ENCODE data around the gene DIAPH2. TPM values are rescaled to one million over a fixed set of nuclear protein-coding genes. Genes with fewer than 3 reads are reported as not detected.

The DIAPH2 gene
- total and polyA plus RNA-seq, 2 of the 13 experiments (the other 11 are each of a cell fraction or from before 2014, with no cell fraction given): 2.1 to 8.5 TPM

- WGBS (ENCODE audit: low lambda C conversion rate): 91% methylated on average over 1 of the region's 1 CpG
- CTCF ChIA-PET (ENCODE audit: low intra/inter-chr PET ratio, low total read pairs): no interaction called here
- Histone ChIP-seq H2AFZ (ENCODE audit: low read length) (no peak overlapping the region), H3K4me1 (ENCODE audit: insufficient read depth, low read length) (no peaks in the 10 kb centered on the region), H3K9me3 (ENCODE audit: low read length) (no peaks in the 10 kb centered on the region), H3K4me2 (ENCODE audit: low read depth, low read length) (no peak overlapping the region), H3K27ac (ENCODE audit: extremely low read length, insufficient read depth, low read length) (no peak overlapping the region), H3K79me2 (ENCODE audit: insufficient read depth, low read length) (no peaks in the 10 kb centered on the region), H3K36me3 (replicated peaks in 1 of 2; ENCODE audit: control insufficient read depth in 1 of 2, insufficient read depth in 2 of 2, low read length in 2 of 2) (no peaks in the 10 kb centered on the region), H3K4me3 (replicated peaks in 1 of 3; ENCODE audit: insufficient read depth in 1 of 3, low read depth in 2 of 3, low read length in 3 of 3) (no peak overlapping the region), H4K20me1 (ENCODE audit: insufficient read depth, low read length) (no peaks in the 10 kb centered on the region), H3K9ac (ENCODE audit: insufficient read depth, low read depth, low read length) (no peak overlapping the region), H3K27me3 (ENCODE audit: control insufficient read depth in 1 of 2, insufficient read depth in 2 of 2, low read length in 2 of 2) (no peaks in the 10 kb centered on the region)
- DNase-seq (ENCODE audit: low spot score): no peak
- POLR2A ChIA-PET: no interaction called here
- BruUV-seq (replicated peaks): no TSS peak
- ATAC-seq: no peak
- intact Hi-C loops (cut with micrococcal nuclease; ENCODE audit: unreplicated experiment) (no loop called here), in situ Hi-C loops (cut with HindIII; ENCODE audit: extremely low pct_ligation_motif_present, low pct_unique_long_range_greater_than_20kb) (no loop called here)
- FAIRE-seq: no peak
- TF ChIP-seq FOXK2 (IDR thresholded peaks at IDR 0.05) (no peak), ATF7-NPFF (CRISPR knock-in tag; IDR thresholded peaks at IDR 0.05; ENCODE audit: low read depth) (no peak), HNF4G (IDR thresholded peaks at IDR 0.05; ENCODE audit: borderline replicate concordance, low read depth, low read length) (no peak), HNF4G (CRISPR knock-in tag; IDR thresholded peaks at IDR 0.05; ENCODE audit: borderline replicate concordance, low read depth) (no peak), HOXD1 (CRISPR knock-in tag; IDR thresholded peaks at IDR 0.05) (no peak), FOXK1 (CRISPR knock-in tag; IDR thresholded peaks at IDR 0.05; ENCODE audit: borderline replicate concordance, low read depth) (no peak), ZNF546 (CRISPR knock-in tag; conservative IDR thresholded peaks at IDR 0.05) (no peak), ZNF430 (CRISPR knock-in tag; IDR thresholded peaks at IDR 0.05) (no peak), ZNF563 (CRISPR knock-in tag; IDR thresholded peaks at IDR 0.05) (no peak), CHD4 (IDR thresholded peaks at IDR 0.05; ENCODE audit: borderline replicate concordance, low read length) (no peak), ZNF510 (CRISPR knock-in tag; IDR thresholded peaks at IDR 0.05; ENCODE audit: low read depth) (no peak), ZNF362 (CRISPR knock-in tag; IDR thresholded peaks at IDR 0.05; ENCODE audit: borderline replicate concordance) (no peak), FOXO4 (CRISPR knock-in tag; conservative IDR thresholded peaks at IDR 0.05) (no peak), UBTF (CRISPR knock-in tag; IDR thresholded peaks at IDR 0.05) (no peak), RELA (CRISPR knock-in tag; IDR thresholded peaks at IDR 0.05) (no peak), ZNF33B (CRISPR knock-in tag; IDR thresholded peaks at IDR 0.05) (no peak), AKNA (CRISPR knock-in tag; IDR thresholded peaks at IDR 0.05; ENCODE audit: borderline replicate concordance) (no peak)
Observed at GRCh38 chrX:96846841-96847240, 162.2 kb downstream of the DIAPH2 start.

Data from HepG2 (cell line).